GM12872 (cell line): ENCODE data around the gene ST3GAL5.

Source experiments
- CTCF ChIP-seq: IDR thresholded peaks from 3 replicates; pipeline ENCODE4 v1.5.1; 2011; ENCODE audit warnings: low read depth, mild to moderate bottlenecking, low read length, moderate library complexity; ENCODE audit not compliant: insufficient read depth

ST3GAL5 gene

GRCh38 chr2:85862426-85862825 lies 26.4 kb downstream of the ST3GAL5 start:
- no peak for TF ChIP-seq CTCF

- no peak for TF ChIP-seq CTCF
These were observed 27.1 kb downstream of the ST3GAL5 start for GRCh38 chr2:85861650-85862049.

- TF ChIP-seq CTCF: no peak
These were observed 27.6 kb downstream of the ST3GAL5 start for GRCh38 chr2:85861180-85861579.

- TF ChIP-seq CTCF: no peak
These were observed 29.9 kb downstream of the ST3GAL5 start for GRCh38 chr2:85858841-85859240.

GRCh38 chr2:85854897-85855296 lies 33.9 kb downstream of the ST3GAL5 start:
- TF ChIP-seq CTCF: no peak

GRCh38 chr2:85854166-85854509 lies 34.7 kb downstream of the ST3GAL5 start:
- no peak for TF ChIP-seq CTCF

GRCh38 chr2:85853499-85854165 lies 35.2 kb downstream of the ST3GAL5 start:
- TF ChIP-seq CTCF: no peak
